HepG2 (cell line): Measurements from ENCODE around the gene SNX30.

ENCODE experiments used
- BRCA1 ChIP-seq: sonication (generic); formaldehyde crosslinking; IDR thresholded peaks from 2 replicates; pipeline ENCODE4 v1.4.0; 2020; ENCODE audit warnings: missing genetic modification reagents
- CHD2 ChIP-seq: IDR thresholded peaks from 2 replicates; pipeline ENCODE4 v1.6.1; 2011; ENCODE audit warnings: low read depth, low read length, improper control_type of control experiment
- CTCF ChIP-seq: sonication (generic); formaldehyde crosslinking; IDR thresholded peaks from 2 replicates; pipeline ENCODE4 v1.5.0; 2020; ENCODE audit warnings: mild to moderate bottlenecking, missing genetic modification reagents, moderate library complexity
- EZH2 ChIP-seq: conservative IDR thresholded peaks from 2 replicates; pipeline ENCODE4 v1.6.1; 2012; ENCODE audit warnings: mild to moderate bottlenecking, low read depth, low read length, moderate library complexity
- KDM5A ChIP-seq: fragments of 200-600 bp; sonication (generic); IDR thresholded peaks from 2 replicates; pipeline ENCODE4 v1.7.0; 2018; ENCODE audit warnings: antibody characterized with exemption, mild to moderate bottlenecking, low read length, borderline replicate concordance
- PPARG ChIP-seq: conservative IDR thresholded peaks from 2 replicates; pipeline ENCODE4 v1.6.1; 2016; ENCODE audit warnings: missing biosample characterization, missing genetic modification reagents
- SMARCC2 ChIP-seq: fragments of 450-650 bp; IDR thresholded peaks from 2 replicates; pipeline ENCODE4 v1.6.1; 2017; ENCODE audit warnings: antibody characterized with exemption, mild to moderate bottlenecking
- TAF1 ChIP-seq: sonication (generic); formaldehyde crosslinking; IDR thresholded peaks from 2 replicates; pipeline ENCODE4 v1.4.0; 2020; ENCODE audit warnings: missing genetic modification reagents
- TARDBP ChIP-seq: sonication (generic); formaldehyde crosslinking; IDR thresholded peaks from 2 replicates; pipeline ENCODE4 v1.8.0; 2022; ENCODE audit warnings: mild to moderate bottlenecking, missing genetic modification reagents
- ZNF501 ChIP-seq: sonication (generic); formaldehyde crosslinking; IDR thresholded peaks from 2 replicates; pipeline ENCODE4 v1.5.1; 2020; ENCODE audit warnings: mild to moderate bottlenecking, moderate library complexity, missing genetic modification reagents
- TF ChIP-seq, protein P1 (sequence below): sonication (generic); formaldehyde crosslinking; conservative IDR thresholded peaks from 2 replicates; pipeline ENCODE4 v1.4.0; 2020; ENCODE audit warnings: missing genetic modification reagents
- TF ChIP-seq, protein P2 (sequence below): IDR thresholded peaks from 2 replicates; pipeline ENCODE4 v1.6.1; 2012; ENCODE audit warnings: inconsistent platforms

DNA sequence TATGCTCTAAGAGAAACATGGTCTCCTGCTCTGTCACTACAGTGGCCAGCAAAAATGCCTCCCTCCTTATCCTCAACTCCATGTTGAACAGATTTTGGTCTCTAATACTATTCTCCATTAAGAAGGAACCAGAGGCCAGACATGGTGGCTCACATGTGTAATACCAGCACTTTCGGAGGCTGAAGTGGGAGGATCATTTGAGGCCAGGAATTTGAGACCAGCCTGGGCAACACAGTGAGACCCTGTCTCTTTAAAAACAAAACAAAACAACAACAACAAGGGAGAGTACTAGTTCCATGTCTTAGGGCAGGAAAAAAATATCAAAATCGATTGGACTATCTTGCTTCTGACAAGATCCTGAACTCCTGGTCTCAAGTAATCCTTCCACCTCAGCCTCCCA is 47.3 kb upstream of the SNX30 start:
- TF ChIP-seq, protein P1, sequence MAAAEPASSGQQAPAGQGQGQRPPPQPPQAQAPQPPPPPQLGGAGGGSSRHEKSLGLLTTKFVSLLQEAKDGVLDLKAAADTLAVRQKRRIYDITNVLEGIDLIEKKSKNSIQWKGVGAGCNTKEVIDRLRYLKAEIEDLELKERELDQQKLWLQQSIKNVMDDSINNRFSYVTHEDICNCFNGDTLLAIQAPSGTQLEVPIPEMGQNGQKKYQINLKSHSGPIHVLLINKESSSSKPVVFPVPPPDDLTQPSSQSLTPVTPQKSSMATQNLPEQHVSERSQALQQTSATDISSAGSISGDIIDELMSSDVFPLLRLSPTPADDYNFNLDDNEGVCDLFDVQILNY = no peak
- TF ChIP-seq EZH2 (no peak), ZNF501 (CRISPR knock-in tag) (no peak), KDM5A (no peak), CHD2 (no peak), TAF1 (CRISPR knock-in tag) (no peak), BRCA1 (no peak), CTCF (CRISPR knock-in tag) (no peak), TARDBP (no peak), SMARCC2 (no peak), PPARG (CRISPR knock-in tag) (no peak)
- TF ChIP-seq, protein P2, sequence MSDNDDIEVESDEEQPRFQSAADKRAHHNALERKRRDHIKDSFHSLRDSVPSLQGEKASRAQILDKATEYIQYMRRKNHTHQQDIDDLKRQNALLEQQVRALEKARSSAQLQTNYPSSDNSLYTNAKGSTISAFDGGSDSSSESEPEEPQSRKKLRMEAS = no peak
